Right atrium auricular region (tissue), 2 donors: ENCODE data around the gene AP4B1. TPM values are rescaled to one million over a fixed set of nuclear protein-coding genes. Genes with fewer than 3 reads are reported as not detected.

Experiments used
- DNase-seq: peaks from one replicate; pipeline ENCODE4 v3.0.0-alpha.2; 2019; ENCODE audit warnings: low spot score
- H3K27ac ChIP-seq, 2 donors: fragments of 200-600 bp; sonication (generic); 1 replicate in 1 of 2; 2 replicates in 1 of 2; pipeline ENCODE4 v1.5.1; 2016 to 2019
- H3K27me3 ChIP-seq, 2 donors: fragments of 200-600 bp; sonication (generic); one replicate each; pipeline versions ENCODE4 v1.5.1 to v1.6.0; 2017 to 2019
- H3K36me3 ChIP-seq: fragments of 200-600 bp; sonication (generic); one replicate; pipeline ENCODE4 v1.5.1; 2016
- H3K4me1 ChIP-seq, 2 donors: fragments of 200-600 bp; sonication (generic); one replicate each; pipeline versions ENCODE4 v1.5.1 to v1.6.0; 2017 to 2019
- H3K4me3 ChIP-seq, 2 donors: fragments of 200-600 bp; sonication (generic); 1 replicate in 1 of 2; 2 replicates in 1 of 2; pipeline ENCODE4 v1.5.1; 2017 to 2019; ENCODE audit warnings: mild to moderate bottlenecking in 1 of 2, moderate library complexity in 1 of 2
- H3K9me3 ChIP-seq, 2 donors: fragments of 200-600 bp; sonication (generic); one replicate each; pipeline ENCODE4 v1.5.1; 2019
- CTCF ChIP-seq, 2 donors: fragments of 200-600 bp; sonication (generic); IDR thresholded peaks; one replicate each; pipeline ENCODE4 v1.5.1; 2019; ENCODE audit warnings: antibody characterized with exemption in 2 of 2
- total RNA-seq, 2 donors: library from RNA; depleted of rRNA; stranded (reverse); fragments of >200 nt; gene quantifications; one replicate each; pipeline ENCODE4 v1.1.0, GENCODE V29; 2016

The AP4B1 gene
- total RNA-seq, 2 donors from 2014 or later, result 8.3 to 9.6 TPM

GRCh38 chr1:113890816-113891215 lies 13.8 kb downstream of the AP4B1 start:
- Histone ChIP-seq H3K9me3 (no peaks in the 10 kb centered on the region), H3K36me3 (peaks cover 12% of the 10 kb centered on the region), H3K4me3 (no peak overlapping the region), H3K4me1 (no peaks in the 10 kb centered on the region), H3K27me3 (no peaks in the 10 kb centered on the region), H3K27ac (no peak overlapping the region)
- TF ChIP-seq CTCF (IDR thresholded peaks at IDR 0.05), result no peak
- no peak for DNase-seq

GRCh38 chr1:113887402-113888175 lies 17.0 kb downstream of the AP4B1 start, which contains the start of gene BCL2L15:
BCL2L15 (minus strand) TSS chr1:113887581; CDS start chr1:113887375, 206 bp downstream.
- Histone ChIP-seq H3K27ac (no peak within 1 kb of the TSS), H3K27me3 (no peaks in the 10 kb centered on the region), H3K4me1 (no peaks in the 10 kb centered on the region), H3K4me3 (no peak within 1 kb of the TSS), H3K9me3 (no peaks in the 10 kb centered on the region), H3K36me3 (no peaks in the 10 kb centered on the region)
- no peak for TF ChIP-seq CTCF (IDR thresholded peaks at IDR 0.05)
- no peak for DNase-seq

- Histone ChIP-seq H3K36me3 (no peaks in the 10 kb centered on the region), H3K9me3 (no peaks in the 10 kb centered on the region)
- TF ChIP-seq CTCF (IDR thresholded peaks at IDR 0.05), result no peak
These were observed 17.9 kb downstream of the AP4B1 start for GRCh38 chr1:113886417-113887401.

GRCh38 chr1:113881661-113882060 lies 22.9 kb downstream of the AP4B1 start:
- DNase-seq, result no peak
- TF ChIP-seq CTCF (IDR thresholded peaks at IDR 0.05), result no peak
- Histone ChIP-seq H3K27me3 (no peaks in the 10 kb centered on the region), H3K4me1 (no peaks in the 10 kb centered on the region), H3K36me3 (no peaks in the 10 kb centered on the region), H3K9me3 (no peaks in the 10 kb centered on the region), H3K4me3 (no peak overlapping the region), H3K27ac (no peak overlapping the region)

More at GRCh38 chr1:113886417-113887401, 17.9 kb downstream of the AP4B1 start:
- Histone ChIP-seq H3K4me1 (no peaks in the 10 kb centered on the region), H3K4me3 (no peak overlapping the region), H3K27ac (no peak overlapping the region), H3K27me3 (no peaks in the 10 kb centered on the region)
- DNase-seq, result no peak

- H3K4me1 ChIP-seq, result no peaks in the 10 kb centered on the region
- no peak for TF ChIP-seq CTCF (IDR thresholded peaks at IDR 0.05)
- H3K36me3 ChIP-seq, result no peaks in the 10 kb centered on the region
- H3K9me3 ChIP-seq, result no peaks in the 10 kb centered on the region
- no peak for DNase-seq
- no peak overlapping the region for H3K4me3 ChIP-seq
- no peak overlapping the region for H3K27ac ChIP-seq
- no peaks in the 10 kb centered on the region for H3K27me3 ChIP-seq
These were observed 24.9 kb downstream of the AP4B1 start for GRCh38 chr1:113879739-113880038.
